ENCODE data around the gene ZNF540. TPM values are rescaled to one million over a fixed set of nuclear protein-coding genes. Genes with fewer than 3 reads are reported as not detected.
"Not testable (repeated sequence)": the region's sequence is repeated elsewhere in the genome, so short reads cannot be mapped to it uniquely, and the experiment has no call there.

The ZNF540 gene
- total RNA-seq, 1 experiment from 2014 or later, result not detected

DNA sequence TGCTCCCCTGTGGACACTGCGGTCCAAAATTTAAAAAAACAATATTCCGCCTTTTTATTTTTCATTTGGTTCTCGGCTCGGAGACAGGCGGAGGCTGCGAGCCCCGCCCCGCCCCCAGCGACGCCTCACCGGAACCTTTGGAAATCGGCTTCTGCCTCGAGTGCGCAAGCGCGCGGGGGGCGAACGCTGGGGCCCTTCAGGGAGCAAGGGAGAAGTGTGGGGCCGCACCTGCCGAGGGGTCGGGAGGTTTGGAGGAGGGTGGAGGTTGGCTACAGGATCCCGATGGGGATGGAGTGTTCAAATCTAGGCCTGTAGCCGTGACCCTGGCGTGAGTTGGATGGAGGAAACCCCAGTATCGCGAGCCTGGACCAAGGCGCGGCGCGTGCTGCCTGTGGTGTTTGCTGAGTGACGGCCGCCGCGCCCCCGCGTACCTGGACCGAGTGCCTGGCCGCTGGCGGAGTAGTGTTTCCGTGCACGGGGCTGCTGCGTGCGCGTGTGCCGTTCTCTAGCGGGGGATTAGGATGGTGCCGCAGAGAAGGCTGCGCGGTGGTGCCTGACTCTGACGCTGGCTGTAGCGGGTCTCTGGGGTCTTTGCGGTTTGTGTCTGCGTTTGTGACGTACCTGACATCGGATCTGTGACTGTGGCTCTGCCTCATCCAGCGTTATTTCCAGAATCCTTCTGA is 61.2 kb downstream of the ZNF540 start:
- Histone ChIP-seq H3K4me2 (ENCODE audit: low read length) (peak overlapping the region; percentile 80), H3K9me3 (ENCODE audit: control insufficient read depth in 1 of 2, insufficient read depth in 1 of 2, low read depth in 1 of 2, low read length in 2 of 2) (peaks cover 4 to 6% of the 10 kb centered on the region in 2 experiments; a peak in 2 of 4 replicates), H3K9me2 (ENCODE audit: insufficient read depth) (no peaks in the 10 kb centered on the region), H4K20me1 (ENCODE audit: insufficient read depth) (no peaks in the 10 kb centered on the region), H2AFZ (ENCODE audit: low read depth, low read length, poor library complexity, severe bottlenecking) (no peak overlapping the region), H3K27ac (ENCODE audit: low read depth, low read length) (peak overlapping the region; percentile 59), H3K79me2 (ENCODE audit: insufficient read depth, low read length) (peaks cover 3% of the 10 kb centered on the region; the same call in 1 of the 2 replicates), H3K27me3 (ENCODE audit: insufficient read depth, low read length) (no peaks in the 10 kb centered on the region), H3K4me1 (ENCODE audit: control insufficient read depth in 1 of 2, insufficient read depth in 2 of 2, low read length in 2 of 2) (peaks cover 2 to 12% of the 10 kb centered on the region in 2 experiments; a peak in 2 of 4 replicates), H3K9ac (ENCODE audit: low read length) (peak overlapping the region; percentile 68; the same call in 1 of the 2 replicates), H3K36me3 (ENCODE audit: control insufficient read depth in 1 of 2, insufficient read depth in 2 of 2, low read length in 2 of 2) (no peaks in the 10 kb centered on the region), H3K4me3 (replicated peaks in 1 of 2; ENCODE audit: low read depth in 1 of 2, low read length in 2 of 2) (peak overlapping the region; percentile 61 to 70)
- ChIA-PET POLR2A (no interaction called here), RAD21 (ENCODE audit: low non-redundant PET in 1 of 2, low total read pairs in 2 of 2, uncharacterized antibody in 2 of 2, unreplicated experiment in 2 of 2) (no interaction called here), CTCF (no interaction called here)
- BruUV-seq (replicated peaks), result TSS peak; percentile 69
- TF ChIP-seq SIN3A (IDR thresholded peaks at IDR 0.05; ENCODE audit: low read depth) (no peak), ZBTB33 (IDR thresholded peaks at IDR 0.05; ENCODE audit: extremely low read depth, insufficient replicate concordance, low read length) (peak; percentile 45), YY1 (IDR thresholded peaks at IDR 0.05; ENCODE audit: extremely low read depth, insufficient replicate concordance, low read depth, low read length) (no peak), SP1 (IDR thresholded peaks at IDR 0.05; ENCODE audit: low read depth) (no peak), MAX (IDR thresholded peaks at IDR 0.05) (peak; percentile 41; the same call in 1 of the 2 replicates), RAD21 (IDR thresholded peaks at IDR 0.05; ENCODE audit: low read depth) (no peak), CBX3 (IDR thresholded peaks at IDR 0.05; ENCODE audit: low read depth) (no peak), EZH2phosphoT487 (IDR thresholded peaks at IDR 0.05; ENCODE audit: borderline replicate concordance) (no peak), ATF3 (IDR thresholded peaks at IDR 0.05) (no peak), EGR1 (IDR thresholded peaks at IDR 0.05; ENCODE audit: low read depth) (peak; percentile 47; the same call in 1 of the 2 replicates)
- DNase-seq (ENCODE audit: low read depth, low spot score), result peak; percentile 43
- intact Hi-C loops (cut with micrococcal nuclease), result no loop called here
- ATAC-seq, result peak; percentile 78

- ATAC-seq; intact Hi-C loops (cut with micrococcal nuclease); CTCF ChIA-PET; H3K9ac ChIP-seq (ENCODE audit: low read length); H3K9me3 ChIP-seq (ENCODE audit: control insufficient read depth in 1 of 2, insufficient read depth in 1 of 2, low read depth in 1 of 2, low read length in 2 of 2); BruUV-seq (replicated peaks); H3K36me3 ChIP-seq (ENCODE audit: control insufficient read depth in 1 of 2, insufficient read depth in 2 of 2, low read length in 2 of 2); H3K9me2 ChIP-seq (ENCODE audit: insufficient read depth); H4K20me1 ChIP-seq (ENCODE audit: insufficient read depth); H3K27me3 ChIP-seq (ENCODE audit: insufficient read depth, low read length); H3K79me2 ChIP-seq (ENCODE audit: insufficient read depth, low read length); RAD21 ChIA-PET (ENCODE audit: low non-redundant PET in 1 of 2, low total read pairs in 2 of 2, uncharacterized antibody in 2 of 2, unreplicated experiment in 2 of 2); H2AFZ ChIP-seq (ENCODE audit: low read depth, low read length, poor library complexity, severe bottlenecking); DNase-seq (ENCODE audit: low read depth, low spot score); H3K4me2 ChIP-seq (ENCODE audit: low read length); H3K4me3 ChIP-seq (replicated peaks in 1 of 2; ENCODE audit: low read depth in 1 of 2, low read length in 2 of 2); POLR2A ChIA-PET; H3K27ac ChIP-seq (ENCODE audit: low read depth, low read length): not testable (repeated sequence)
- peaks cover 2 to 12% of the 10 kb centered on the region in 2 experiments; a peak in 2 of 4 replicates for H3K4me1 ChIP-seq (ENCODE audit: control insufficient read depth in 1 of 2, insufficient read depth in 2 of 2, low read length in 2 of 2)
These were observed 62.5 kb downstream of the ZNF540 start for GRCh38 chr19:37657157-37657556.
